GM13976 (cell line): ENCODE results near the gene KLHDC7B.
"Not testable (repeated sequence)": the region's sequence is repeated elsewhere in the genome, so short reads cannot be mapped to it uniquely, and the experiment has no call there.

Source experiments
- DNase-seq: peaks from one replicate; pipeline ENCODE4 v3.0.0; 2012; ENCODE audit warnings: low spot score
- in situ Hi-C: fragments of 300-500 bp; cut with MboI; formaldehyde crosslinking; loops from one replicate; pipeline ENCODE4 v1.12.0; 2022; ENCODE audit warnings: low sequenced_read_pairs, mixed read lengths, inconsistent platforms; ENCODE audit not compliant: unreplicated experiment
- TF ChIP-seq, protein P1 (sequence below): IDR thresholded peaks from 2 replicates; pipeline ENCODE4 v1.5.1; 2012; ENCODE audit warnings: borderline replicate concordance, mild to moderate bottlenecking; ENCODE audit not compliant: insufficient read depth; ENCODE audit errors: extremely low read depth, missing control alignments, control extremely low read depth

Gene KLHDC7B

DNA sequence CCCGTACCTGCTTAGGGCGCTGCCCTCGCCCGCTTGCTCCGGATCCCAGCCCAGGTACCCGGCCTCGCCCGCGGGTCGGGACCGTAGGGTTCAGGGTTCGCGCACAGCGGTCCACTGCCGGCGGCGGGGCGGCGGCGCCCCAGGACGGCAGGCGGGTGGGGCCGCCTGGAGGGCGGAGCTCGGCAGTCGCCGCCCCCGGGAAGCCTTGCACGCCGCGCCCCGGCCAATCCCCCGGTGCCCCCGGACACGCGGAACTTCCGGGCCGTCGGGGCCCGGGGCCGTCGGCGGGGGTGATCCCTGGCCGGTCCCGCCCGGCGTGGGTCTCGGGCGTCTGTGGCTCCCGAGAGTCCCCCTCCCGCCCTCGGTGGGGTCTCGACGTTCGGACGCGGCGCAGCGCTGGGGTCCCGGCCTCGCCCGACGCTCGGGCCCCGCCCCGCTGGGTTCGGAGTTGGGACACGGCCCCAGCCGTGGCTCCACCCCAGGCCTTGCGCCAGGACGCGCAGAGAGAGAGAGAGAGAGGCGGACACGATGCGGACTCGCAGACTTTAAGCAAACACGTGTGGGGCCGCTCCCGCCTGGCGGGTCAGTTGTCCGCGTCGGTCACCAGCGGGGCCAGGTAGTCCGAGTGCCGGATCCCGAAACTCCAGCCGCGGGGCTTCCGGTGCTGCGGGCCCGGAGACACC, 15.7 kb upstream of the KLHDC7B start, which contains the start of gene TYMP:
Gene TYMP (minus strand): TSS at position 116 of the 683 bp plus-strand sequence. CDS start 303 bp downstream, outside the sequence.
- in situ Hi-C loops, result no loop called here
- TF ChIP-seq, protein P1, sequence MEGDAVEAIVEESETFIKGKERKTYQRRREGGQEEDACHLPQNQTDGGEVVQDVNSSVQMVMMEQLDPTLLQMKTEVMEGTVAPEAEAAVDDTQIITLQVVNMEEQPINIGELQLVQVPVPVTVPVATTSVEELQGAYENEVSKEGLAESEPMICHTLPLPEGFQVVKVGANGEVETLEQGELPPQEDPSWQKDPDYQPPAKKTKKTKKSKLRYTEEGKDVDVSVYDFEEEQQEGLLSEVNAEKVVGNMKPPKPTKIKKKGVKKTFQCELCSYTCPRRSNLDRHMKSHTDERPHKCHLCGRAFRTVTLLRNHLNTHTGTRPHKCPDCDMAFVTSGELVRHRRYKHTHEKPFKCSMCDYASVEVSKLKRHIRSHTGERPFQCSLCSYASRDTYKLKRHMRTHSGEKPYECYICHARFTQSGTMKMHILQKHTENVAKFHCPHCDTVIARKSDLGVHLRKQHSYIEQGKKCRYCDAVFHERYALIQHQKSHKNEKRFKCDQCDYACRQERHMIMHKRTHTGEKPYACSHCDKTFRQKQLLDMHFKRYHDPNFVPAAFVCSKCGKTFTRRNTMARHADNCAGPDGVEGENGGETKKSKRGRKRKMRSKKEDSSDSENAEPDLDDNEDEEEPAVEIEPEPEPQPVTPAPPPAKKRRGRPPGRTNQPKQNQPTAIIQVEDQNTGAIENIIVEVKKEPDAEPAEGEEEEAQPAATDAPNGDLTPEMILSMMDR, result no peak
- DNase-seq, result peak; percentile 88

DNA sequence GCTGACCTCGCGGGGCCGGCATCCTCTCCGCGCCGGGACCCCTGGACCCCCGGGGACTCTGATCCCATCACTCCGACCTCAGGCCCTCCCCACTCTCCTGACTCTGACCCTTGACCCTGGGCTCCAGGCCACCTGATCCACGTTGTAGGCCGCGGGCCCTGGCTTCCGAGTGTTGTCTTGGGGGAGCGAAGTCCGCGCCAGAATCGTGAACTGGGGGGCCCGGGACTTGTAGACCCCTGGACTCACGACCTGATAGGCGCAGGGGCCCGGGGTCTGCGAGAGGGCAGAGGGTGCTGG, 15.2 kb upstream of the KLHDC7B start:
- in situ Hi-C loops, result no loop called here
- DNase-seq, result no peak
- TF ChIP-seq, protein P1, result no peak

DNA sequence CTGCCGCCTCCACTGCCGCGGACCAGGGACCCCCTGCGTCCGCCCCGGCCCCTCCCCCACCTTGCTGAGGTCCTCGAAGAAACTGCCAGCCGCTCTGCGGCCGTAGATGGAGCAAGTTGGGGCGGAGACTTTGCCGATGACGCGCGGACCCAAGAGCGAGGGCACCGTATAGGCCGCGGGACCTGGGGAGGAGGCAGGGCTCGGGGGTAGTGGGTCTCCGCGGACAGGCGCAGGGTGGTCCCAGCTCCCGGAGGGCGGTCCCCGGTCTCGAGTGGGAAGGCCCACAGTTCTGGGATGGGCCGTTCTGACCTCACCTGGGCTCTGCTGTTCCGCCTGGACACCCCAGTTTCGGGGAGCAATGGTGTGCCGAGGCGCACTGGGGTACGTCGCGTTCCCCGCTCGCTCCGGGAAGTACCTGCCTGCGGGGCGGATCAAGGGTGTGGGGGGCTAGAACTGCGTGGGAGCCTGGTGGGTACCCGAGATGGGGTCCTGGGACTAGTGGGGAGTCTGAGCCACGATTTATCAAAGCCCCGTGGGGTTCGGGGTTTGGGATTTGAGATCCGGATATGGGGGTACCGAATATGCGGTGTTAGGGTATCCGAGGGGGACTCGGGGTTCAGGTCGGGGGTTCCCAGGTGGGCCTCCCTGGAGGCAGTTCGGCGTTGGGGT, 14.7 kb upstream of the KLHDC7B start:
- peak; percentile 80 for DNase-seq
- in situ Hi-C loops, result no loop called here

DNA sequence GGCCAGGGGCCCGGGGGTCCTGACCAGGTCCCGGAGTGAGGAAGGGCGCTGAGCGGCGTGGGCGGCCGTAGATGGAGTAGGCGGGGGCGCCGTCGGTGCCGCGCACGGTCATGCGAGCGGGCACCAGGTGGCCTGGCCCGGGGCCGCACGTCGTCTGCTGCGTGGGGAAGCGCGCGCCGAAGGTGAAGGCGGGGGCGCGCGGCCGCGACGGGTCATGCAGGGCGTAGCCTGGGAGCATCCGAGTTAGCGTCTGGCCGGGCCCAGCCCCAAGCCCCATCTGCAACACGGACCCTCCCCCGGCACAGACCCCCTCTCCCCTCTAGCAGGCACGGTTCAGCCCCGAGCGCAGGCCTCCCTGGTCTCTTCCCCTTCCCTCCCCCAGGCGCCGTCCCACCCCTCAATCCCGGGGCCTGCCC, 14.1 kb upstream of the KLHDC7B start:
- in situ Hi-C loops, result no loop called here
- TF ChIP-seq, protein P1, result no peak
- peak; percentile 77 for DNase-seq

More for the DNA sequence above, 14.7 kb upstream of the KLHDC7B start:
- TF ChIP-seq, protein P1, result no peak

DNA sequence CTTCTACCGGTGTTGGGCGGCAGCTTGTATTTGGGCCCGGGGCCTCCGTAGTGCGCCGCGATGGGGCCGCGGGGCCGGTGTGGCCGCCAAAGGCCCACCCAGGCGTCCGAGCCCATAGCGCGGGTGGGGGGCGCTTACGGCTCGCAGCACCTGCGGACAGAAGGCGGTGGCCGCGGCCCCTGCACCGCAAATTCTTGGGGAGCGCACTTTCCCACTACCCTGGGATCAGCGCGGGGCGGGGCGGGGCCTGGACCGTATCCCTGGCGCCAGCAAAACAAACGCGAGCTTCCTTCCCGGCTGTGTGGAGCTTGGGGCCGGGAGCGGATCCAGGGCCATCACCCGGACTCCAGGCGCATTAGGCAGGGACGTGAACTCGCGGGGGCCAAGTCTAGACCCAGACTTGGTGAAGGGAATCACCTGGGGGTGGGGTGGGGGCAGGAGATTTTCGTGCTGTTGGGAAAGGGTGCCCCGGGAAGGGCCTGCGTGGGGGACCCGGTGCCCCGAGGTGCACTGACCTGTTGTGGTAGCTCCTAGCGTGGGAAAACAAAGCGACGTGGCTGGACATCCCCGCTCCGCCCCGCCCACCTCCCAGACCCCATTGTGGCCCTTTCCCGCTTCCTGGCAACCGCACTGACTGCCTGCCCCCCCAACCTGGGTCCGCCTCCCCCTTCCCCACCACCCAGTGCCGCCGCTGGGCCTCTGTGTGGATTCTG, 13.6 kb upstream of the KLHDC7B start:
- in situ Hi-C loops, result no loop called here
- TF ChIP-seq, protein P1, result no peak
- no peak for DNase-seq

DNA sequence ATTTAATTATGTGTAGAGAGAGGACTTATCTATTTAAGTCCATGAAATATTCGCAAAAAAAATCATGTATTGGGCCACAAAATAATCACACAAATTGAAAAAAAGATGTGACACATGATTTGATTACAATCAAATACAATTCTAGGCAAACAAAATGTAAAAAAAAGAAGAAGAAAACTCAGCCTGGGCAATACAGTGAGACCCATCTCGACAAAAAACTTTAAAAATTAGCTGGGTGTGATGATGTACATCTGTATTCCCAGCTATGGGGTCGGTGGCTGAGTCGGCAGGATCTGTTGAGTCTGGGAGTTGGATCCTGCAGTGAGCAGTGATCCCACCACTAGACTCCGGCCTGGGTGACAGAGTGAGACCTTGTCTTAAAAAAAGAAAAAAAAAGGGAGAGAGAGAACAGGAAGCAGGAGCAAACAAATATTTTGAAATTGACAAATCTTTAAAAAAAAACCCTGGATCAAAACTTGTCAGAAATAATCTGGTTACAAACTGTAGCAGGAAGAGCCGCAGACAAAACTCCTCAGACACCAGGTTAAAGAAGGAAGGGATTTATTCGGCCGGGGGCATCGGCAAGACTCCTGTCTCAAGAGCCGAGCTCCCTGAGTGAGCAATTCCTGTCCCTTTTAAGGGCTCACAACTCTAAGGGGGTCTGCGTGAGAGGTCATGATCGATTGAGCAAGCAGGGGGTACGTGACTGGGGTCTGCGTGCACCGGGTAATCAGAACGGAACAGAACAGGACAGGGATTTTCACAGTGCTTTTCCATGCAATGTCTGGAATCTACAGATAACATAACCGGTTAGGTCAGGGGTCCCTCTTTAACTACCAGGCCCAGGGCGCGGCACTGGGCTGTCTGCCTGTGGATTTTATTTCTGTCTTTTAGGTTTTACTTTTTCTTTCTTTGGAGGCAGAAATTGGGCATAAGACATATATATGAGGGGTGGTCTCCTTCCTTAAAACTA, 12.6 kb upstream of the KLHDC7B start:
- in situ Hi-C loops, result no loop called here
- TF ChIP-seq, protein P1, result no peak
- no peak for DNase-seq

DNA sequence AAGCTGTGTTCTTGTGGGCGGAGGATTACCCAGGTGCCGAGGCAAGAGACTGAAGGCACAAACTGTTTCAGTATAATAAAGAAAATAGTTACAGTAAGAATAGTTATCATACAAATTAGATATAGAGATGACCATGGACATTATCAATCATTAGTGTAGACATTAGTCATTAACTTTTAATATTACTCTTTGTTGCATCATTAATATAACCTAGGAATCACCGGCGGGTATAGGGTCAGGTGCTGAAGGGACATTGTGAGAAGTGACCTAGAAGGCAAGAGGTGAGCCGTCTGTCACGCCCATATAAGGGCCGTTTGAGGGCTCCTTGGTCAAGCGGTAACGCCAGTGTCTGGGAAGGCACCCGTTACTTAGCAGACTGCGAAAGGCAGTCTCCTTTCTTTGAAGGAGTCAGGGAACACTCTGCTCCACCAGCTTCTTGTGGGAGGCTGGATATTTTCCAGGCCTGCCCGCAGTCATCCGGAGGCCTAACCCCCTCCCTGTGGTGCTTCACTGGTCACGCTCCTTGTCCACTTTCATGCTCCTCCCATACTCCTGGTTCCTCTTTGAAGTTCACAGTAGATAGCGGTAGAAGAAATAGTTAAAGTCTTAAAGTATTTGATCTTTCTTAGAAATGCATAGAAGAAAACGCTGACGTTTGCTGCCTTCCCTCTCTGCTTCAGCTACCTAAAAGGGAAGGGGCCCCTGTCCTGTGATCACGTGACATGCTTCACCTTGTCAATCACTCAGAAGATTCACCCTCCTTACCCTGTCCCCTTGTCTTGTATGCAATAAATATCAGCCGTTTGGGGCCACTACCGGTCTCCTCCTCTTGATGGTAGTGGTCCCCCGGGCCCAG, 11.6 kb upstream of the KLHDC7B start:
- in situ Hi-C loops, result not testable (repeated sequence)
- DNase-seq, result peak; percentile 21
